GM19395 (cell line): ENCODE measurements around the gene ERFE.
"Not testable (repeated sequence)": the region's sequence is repeated elsewhere in the genome, so short reads cannot be mapped to it uniquely, and the experiment has no call there.

Experiments
- ATAC-seq: cut with Tn5 transposase; IDR thresholded peaks from one replicate; pipeline ENCODE4 v1.9.1; 2021; ENCODE audit warnings: mild to moderate bottlenecking, moderate library complexity; ENCODE audit not compliant: unreplicated experiment

ERFE gene

DNA sequence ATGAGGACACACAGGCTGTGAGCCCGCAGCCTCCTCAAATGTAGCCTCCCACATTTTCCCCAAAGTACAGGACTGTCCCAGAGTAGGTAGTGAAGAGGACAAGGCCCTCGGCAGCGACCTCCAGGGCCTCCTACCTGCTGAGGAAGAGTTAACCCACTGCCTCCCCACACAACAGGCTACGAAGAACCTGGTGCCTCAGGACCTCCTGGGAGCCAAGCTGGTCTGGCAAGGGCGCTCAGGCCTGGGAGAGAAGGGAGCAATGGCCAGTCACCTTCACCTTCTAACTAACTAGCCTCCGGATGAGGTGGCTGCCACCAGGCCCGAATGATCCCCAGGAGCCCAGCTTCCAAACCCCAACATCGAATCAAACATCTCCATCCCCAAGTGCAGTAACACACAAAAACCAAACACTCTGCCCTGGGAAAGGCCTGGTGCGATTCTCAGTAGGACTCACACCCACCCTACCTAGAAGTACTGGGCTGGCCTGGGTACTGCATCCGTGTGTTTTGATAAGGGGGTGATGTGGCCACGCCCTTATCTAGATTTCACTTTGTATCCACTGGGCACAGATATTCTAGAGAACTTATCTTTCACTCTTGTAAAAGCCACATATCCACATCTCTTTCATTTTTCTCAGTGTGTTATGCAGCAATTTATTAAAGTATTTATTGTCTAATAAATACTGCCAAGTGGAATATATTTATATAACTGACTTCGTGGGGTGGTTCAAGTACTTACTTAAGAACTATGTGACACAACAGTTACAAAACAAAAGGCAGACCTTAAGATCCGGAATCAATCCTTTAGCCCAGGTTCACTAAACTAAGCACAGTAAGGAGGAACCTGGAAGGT is 9.7 kb downstream of the ERFE start:
- no peak for ATAC-seq

- no peak for ATAC-seq
Measured at GRCh38 chr2:238169048-238169707, 10.4 kb downstream of the ERFE start.

DNA sequence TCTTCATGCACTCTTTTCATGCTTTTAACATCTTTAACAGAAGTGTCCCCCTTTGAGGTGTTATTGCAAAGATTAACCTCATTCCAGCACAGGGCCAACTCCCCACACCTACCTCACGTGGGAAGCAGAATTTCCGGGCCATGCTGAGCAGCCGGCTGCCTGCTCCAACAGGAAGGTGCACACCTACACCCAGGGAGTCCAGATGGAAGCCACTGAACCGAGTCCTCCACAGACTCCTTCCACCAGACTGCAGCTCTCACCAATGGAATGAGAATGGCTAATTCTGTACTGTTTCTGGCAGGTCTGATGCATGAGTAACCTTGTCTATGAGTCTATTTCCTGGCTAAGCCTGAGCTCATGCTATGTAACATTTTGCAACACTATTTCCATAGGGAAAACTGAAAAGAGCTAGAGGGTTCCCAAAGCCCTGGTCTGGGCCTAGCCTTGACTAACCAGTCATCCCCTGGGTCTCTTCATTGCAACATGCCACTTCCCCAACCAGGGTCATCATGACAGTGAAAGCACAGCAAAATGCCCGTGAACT is 11.0 kb downstream of the ERFE start:
- no peak for ATAC-seq

DNA sequence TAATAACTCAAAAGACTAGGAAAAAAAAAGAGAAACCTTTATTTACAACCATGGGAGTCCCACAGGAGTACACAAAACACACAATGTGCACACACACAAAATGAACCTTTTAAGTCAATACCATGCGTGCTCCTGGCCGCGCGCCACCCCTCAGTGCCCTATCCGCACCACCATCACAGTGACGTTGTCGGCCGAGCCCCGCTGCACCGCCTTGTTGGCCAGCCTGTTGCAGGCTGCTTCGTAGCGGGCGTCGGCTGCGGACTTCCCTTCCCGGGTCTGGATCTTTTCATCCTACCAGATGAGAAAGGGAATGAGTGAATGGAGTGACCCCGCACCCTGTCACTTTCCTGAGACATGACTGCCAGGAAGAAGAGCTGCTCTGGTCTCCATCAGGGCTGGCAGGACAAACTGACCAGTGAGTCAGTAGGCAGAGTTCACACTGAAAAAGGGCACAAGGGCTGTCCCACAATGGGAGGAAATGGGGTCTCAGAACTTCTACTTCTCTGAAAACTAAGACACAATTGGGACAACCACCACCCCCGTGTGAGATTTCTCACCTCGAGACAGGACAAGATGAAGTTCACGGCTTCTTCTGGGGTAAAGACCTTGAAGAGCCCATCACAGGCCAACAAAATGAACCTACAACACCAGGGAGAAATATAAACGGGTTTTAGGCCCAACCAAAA is 11.8 kb downstream of the ERFE start:
- no peak for ATAC-seq

GRCh38 chr2:238171072-238171431 is 12.3 kb downstream of the ERFE start:
- ATAC-seq, result not testable (repeated sequence)

- no peak for ATAC-seq
Measured at GRCh38 chr2:238171575-238172187, 12.9 kb downstream of the ERFE start.

DNA sequence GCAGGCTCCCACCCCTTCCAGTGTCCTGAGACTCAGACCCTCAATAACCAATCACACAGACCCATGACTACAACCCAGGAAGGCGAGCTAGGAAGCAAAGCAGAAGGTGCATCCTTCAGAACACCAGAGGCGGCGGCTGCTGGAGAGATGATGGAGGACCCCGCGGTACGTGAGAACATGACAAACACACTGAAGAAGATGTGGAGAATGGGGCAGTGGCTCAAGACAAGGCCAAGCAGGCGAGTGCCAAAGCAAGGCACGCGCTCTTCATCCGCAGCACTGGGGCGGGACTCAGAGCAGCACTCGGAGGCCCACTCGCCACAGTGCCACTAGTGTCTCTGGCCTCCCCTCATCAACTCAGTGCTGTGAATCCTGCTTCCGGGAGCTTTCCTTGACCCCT is 13.7 kb downstream of the ERFE start:
- ATAC-seq, result no peak

DNA sequence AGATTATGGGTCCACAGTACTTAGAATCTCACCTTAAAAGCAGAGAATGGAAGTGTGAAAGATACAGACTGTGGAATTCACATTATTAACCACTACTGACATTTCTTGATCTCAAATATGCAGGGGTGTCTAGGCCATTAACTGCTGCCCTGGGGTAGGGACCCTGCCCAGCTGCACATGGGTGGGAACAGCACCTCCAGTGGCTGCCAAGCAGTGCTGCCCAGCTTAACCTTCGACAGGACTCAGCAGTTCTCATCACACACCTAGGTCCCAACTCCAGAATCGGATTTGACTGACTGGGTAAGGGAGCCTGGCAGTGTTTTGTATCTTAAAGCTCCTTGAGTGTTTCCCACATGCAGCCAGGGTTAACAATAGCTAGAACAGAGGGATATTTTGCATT is 14.9 kb downstream of the ERFE start:
- ATAC-seq, result no peak

GRCh38 chr2:238174291-238174690 is 15.5 kb downstream of the ERFE start:
- ATAC-seq, result no peak

DNA sequence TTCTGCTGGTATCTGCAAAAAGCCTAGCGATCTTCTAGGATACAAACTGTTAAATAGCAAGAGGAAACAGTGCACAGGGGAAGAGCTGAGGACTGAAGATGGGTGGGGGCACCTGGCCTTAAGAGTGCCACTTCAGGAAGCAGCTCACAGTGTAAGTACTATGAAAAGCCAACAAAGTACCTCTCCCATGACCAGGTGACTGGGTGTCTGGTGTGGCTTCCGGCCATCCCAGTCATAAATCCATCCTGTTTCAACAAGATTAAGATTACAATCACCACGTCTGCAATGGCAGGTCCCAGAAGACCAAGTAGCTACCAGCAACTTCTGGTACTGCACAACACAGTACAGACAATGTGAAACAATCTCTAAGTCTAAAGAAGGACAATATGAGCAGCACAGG is 15.9 kb downstream of the ERFE start:
- ATAC-seq, result no peak

- no peak for ATAC-seq
Measured at GRCh38 chr2:238176613-238177012, 17.8 kb downstream of the ERFE start.

DNA sequence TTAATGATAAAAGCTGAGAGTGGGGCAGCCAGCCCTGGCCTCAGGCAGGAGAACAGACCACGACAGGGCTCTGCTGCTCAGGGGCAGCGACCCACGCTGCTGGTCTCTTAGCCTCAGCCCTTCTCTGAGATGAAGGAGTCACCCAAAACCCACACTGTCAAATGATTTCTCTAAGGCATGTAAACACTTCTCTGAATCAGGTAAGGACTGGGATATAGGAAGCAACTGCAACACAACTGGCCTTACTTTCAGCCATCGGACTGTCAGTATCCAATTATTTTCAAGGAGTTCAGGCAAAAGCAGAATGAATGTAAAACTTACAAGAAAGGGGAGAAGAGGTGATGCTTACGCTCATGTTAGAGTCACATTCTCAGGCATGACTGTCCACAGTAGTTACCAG is 21.8 kb downstream of the ERFE start:
- ATAC-seq, result no peak

DNA sequence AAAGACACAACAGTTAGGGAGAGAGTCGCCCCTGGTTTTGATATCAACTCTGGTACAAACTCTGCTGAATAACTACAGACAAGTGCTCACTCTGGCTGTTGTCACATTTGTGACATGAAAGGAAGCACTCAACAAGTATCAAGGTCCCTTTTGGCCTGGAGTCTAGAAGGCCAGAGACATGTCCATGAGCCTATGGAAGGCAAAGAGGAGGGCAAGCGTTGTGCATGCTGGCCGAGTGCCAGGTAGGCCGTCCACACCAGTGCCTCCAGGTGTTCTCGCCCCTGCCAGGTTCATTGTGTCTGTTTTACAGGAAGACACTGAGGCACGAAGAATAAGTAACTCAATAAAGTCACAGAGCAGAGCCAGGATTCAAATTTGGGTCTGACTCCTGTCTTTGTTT is 23.6 kb downstream of the ERFE start:
- no peak for ATAC-seq

- ATAC-seq, result no peak
Measured at GRCh38 chr2:238183821-238184220, 25.1 kb downstream of the ERFE start.

DNA sequence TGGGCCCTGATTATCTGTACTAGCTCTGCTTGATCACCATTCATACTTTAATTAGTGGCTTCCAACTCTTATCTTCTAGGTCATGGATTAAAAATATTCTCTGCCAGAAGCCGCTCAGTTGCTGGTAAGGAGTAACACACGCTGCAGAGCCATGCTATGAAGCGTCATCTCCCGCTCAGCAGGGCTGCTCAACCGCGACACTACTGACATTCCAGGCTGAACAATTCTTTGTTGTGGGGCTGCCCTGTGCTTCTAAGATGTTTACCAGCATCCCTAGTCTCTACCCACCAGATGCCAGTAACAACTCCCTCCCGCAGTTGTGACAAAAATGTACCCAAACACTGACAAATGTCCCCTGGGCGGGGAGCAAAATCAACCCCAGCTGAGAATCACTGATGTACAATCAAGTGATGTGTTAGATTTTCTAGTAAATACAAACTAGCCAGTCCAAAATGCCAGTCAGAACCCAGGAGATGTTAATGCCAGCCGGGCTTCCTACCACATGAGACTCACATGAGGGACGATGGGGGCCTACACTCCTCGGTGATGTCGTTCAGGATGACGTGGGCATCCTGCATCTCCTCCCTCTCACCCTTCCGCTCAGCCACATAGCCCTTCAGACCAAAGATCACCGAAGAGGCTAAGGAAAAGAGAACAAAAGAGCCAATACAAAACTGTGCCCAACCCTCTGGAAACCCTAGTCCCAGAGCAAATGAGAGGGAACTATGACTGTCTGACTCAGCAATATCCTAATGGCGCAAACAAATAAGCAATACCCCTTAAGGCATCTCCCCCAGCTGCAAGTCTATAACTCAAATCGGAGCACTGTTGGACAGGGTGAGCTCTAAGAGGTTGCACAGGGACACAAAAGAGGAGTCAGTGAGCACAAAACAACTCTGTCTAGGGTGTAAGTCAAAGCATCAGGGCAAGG is 29.1 kb downstream of the ERFE start:
- no peak for ATAC-seq

- no peak for ATAC-seq
Measured at GRCh38 chr2:238190445-238190844, 31.7 kb downstream of the ERFE start.

GRCh38 chr2:238202326-238203093 is 43.7 kb downstream of the ERFE start:
- no peak for ATAC-seq

DNA sequence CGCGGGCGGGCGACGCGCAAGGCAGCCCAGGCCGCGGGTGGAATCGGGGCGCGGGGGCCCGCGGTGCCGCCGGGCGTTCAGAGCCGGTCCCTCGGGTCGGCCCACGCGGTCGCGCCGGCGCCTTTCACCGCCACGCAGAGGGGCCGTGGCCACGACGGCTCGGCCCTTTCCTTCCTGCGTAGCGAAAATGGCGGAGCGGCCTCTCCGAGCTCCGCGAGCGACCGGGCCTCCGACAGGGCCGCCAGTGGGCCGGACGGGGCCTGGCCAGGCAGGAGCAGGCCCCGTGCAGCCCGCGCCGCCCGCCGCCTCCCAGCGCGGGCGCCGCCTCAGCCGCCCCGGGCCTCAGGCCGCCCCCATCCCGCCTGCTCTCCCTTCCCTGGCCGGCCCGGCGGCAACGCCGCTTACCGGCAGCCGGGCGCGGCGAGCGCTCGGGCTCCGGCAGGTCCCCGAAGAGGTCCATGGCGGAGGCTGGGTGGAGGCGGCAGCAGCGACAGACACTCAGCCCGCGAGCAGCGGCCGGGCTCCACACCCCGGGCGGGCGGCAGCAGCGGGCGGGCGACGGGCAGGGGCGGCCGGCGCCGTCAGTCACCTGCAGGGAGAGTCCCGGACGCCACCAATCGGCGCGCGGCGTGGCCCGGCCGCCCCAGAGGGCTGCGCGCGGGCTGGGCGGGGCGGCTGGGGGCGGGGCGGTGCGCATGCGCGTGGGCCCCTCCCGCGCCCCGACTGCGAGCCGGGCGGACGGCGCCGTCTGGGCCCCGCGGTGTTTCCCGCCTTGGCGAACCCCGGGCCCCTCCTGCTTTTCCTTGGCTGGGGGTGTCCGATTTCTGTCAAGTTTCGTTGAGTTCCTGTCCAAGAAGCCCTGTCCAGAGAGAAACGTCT is 44.6 kb downstream of the ERFE start, which contains the start of gene ILKAP:
ILKAP (minus strand) TSS at position 602 of the 879 bp plus-strand sequence; CDS start at position 460, 142 bp downstream.
- peak; percentile 93 for ATAC-seq
